T-helper 17 cell (primary cell): ENCODE results near the gene ADIPOQ. TPM values are rescaled to one million over a fixed set of nuclear protein-coding genes. Genes with fewer than 3 reads are reported as not detected.
"Not testable (repeated sequence)": the region's sequence is repeated elsewhere in the genome, so short reads cannot be mapped to it uniquely, and the experiment has no call there.

Experiments used
- ATAC-seq: fragments of 150-1000 bp; cut with Tn5 transposase; 2 replicates; pipeline ENCODE4 v1.10.0; 2021; ENCODE audit warnings: mild to moderate bottlenecking, moderate library complexity
- DNase-seq, 3 donors: peaks; one replicate each; pipeline versions ENCODE4 v3.0.0 to v3.0.0-alpha.2; 2020 to 2021
- H3K9me3 ChIP-seq: one replicate; pipeline ENCODE4 v1.7.0; 2013; ENCODE audit warnings: low read length, mild to moderate bottlenecking; ENCODE audit not compliant: control insufficient read depth, poor library complexity, severe bottlenecking
- H3K27ac Mint-ChIP-seq: one replicate; pipeline ENCODE4 v1.8.0; 2022; ENCODE audit warnings: mild to moderate bottlenecking, moderate library complexity, mixed read lengths
- H3K27me3 Mint-ChIP-seq: one replicate; pipeline ENCODE4 v1.8.0; 2022; ENCODE audit warnings: mixed read lengths
- H3K36me3 Mint-ChIP-seq: one replicate; pipeline ENCODE4 v1.8.0; 2022; ENCODE audit warnings: low read depth, mixed read lengths
- H3K4me1 Mint-ChIP-seq: one replicate; pipeline ENCODE4 v1.8.0; 2022; ENCODE audit warnings: mild to moderate bottlenecking, mixed read lengths
- H3K4me3 Mint-ChIP-seq: one replicate; pipeline ENCODE4 v1.8.0; 2022; ENCODE audit warnings: mild to moderate bottlenecking, moderate library complexity, mixed read lengths
- total RNA-seq, 4 donors: library from RNA in 2 of 4; stranded (reverse) in 2 of 4; gene quantifications; one replicate each; pipeline ENCODE4 v1.2.3 and lab custom pipeline; 2022 to 2026

Gene ADIPOQ
- total RNA-seq (not detected), total RNA-seq (lab: John Stamatoyannopoulos, UW) (0 reads per million in 2 donors)

DNA sequence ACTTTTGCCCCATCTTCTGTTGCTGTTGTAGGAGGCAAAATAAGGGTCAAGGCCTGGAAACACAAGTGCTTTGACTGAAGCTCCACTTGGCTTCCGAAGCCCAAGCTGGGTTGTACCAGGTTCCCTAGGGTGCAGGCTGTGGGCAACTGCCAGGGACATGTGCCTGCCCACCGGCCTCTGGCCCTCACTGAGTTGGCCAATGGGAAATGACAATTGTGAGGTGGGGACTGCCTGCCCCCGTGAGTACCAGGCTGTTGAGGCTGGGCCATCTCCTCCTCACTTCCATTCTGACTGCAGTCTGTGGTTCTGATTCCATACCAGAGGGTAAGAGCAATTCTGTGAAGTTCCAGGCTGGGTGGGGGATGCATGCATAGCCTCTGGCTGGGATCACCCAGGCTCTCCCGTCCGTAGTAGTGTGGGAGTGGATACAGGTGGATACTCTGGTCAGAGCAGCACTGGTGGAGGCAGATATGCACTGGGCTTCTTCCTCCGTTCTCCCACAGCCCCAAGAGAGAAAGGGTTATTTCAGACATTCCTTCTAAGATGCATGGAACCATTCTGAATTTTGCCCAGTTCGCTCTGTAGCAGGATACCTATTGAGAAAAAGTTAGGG, at the start of gene ADIPOQ:
ADIPOQ (plus strand) TSS at position 285 of the 613 bp plus-strand sequence. CDS start 10,349 bp downstream, outside the sequence.
- H3K9me3 ChIP-seq = no peaks in the 10 kb centered on the region
- H3K27ac Mint-ChIP-seq = no peak within 1 kb of the TSS
- peaks cover 5% of the 10 kb centered on the region for H3K4me1 Mint-ChIP-seq
- H3K27me3 Mint-ChIP-seq = peaks cover 38% of the 10 kb centered on the region
- H3K4me3 Mint-ChIP-seq = no peak within 1 kb of the TSS
- ATAC-seq = no peak
- peaks cover 4% of the 10 kb centered on the region for H3K36me3 Mint-ChIP-seq
- DNase-seq = no peak

DNA sequence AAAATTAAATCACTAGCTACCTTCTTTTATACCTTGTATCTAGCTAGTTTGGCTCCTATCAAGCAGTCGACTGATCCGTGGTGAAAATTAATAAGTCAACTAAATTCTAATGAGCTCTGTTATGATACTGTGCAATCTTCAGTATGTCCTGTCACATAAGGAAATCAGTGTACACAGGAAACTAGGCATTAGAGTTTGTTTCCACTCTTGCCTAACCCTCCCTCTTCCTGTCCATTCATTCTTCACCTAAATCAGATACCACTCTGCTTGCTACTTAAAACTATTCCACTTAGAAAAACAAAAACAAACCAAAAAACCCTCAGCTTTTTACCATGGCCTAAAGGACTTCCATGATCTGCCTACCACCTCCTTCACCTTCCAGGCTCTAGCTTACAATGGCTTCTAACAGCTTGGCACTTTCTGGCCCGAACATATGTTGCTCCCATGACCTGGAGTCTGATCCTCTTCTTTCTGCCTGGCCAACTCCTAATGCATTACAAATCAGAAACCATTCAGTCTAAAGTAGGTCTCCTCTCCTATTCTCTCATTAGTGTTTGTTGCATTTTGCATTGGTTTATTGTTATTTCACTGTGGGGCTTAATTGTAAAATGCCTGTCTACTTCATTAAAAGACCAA, 44.2 kb upstream of the ADIPOQ start:
- H3K9me3 ChIP-seq = no peaks in the 10 kb centered on the region
- Mint-ChIP-seq H3K36me3 (no peaks in the 10 kb centered on the region), H3K4me1 (peaks cover 14% of the 10 kb centered on the region), H3K27me3 (no peaks in the 10 kb centered on the region), H3K27ac (no peak overlapping the region), H3K4me3 (peak overlapping the region; percentile 15)
- ATAC-seq (no peak), DNase-seq (no peak)

DNA sequence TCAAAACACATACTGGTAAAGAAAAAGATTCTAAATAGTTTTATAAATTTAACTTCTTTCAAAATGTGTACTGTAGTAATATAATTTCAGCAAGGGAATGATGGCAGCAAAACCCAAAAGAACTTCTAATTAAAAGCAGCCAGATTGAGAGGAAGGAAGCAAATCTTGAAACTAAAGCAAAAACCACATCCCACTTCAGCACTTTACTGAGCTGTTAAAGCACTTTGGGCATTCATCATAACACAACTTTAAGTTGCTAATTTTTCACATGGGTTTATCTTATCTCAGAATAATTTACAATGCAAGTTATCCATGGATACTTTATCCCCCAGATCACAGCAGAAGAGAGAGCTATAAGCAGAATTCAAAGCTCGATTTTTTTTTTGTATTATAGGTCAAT, 42.2 kb upstream of the ADIPOQ start:
- Mint-ChIP-seq H3K27me3 (no peaks in the 10 kb centered on the region), H3K4me3 (no peak overlapping the region), H3K27ac (peak overlapping the region; percentile 60), H3K36me3 (no peaks in the 10 kb centered on the region), H3K4me1 (peaks cover 17% of the 10 kb centered on the region)
- DNase-seq = no peak
- peak; percentile 27 for ATAC-seq
- H3K9me3 ChIP-seq = no peaks in the 10 kb centered on the region

DNA sequence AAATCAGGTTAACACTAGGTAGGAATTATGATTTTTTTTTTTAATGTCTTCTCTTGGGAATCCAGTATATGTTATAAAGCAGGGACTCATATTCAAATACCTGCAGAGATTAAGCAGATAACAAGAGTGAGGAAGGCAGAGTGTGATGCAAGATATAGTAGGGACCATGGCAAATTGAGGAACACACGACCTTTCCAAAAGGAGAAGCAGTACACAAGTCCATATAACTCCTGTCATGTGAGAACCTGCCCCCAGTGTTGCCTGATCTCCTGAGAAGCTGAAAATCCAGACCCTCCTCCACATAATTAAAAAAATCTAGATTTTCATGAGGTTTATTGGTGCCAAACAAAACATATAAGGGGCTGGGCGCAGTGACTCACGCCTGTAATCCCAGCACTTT, 39.8 kb upstream of the ADIPOQ start:
- Mint-ChIP-seq H3K36me3 (no peaks in the 10 kb centered on the region), H3K4me1 (peaks cover 21% of the 10 kb centered on the region), H3K27ac (no peak overlapping the region)

DNA sequence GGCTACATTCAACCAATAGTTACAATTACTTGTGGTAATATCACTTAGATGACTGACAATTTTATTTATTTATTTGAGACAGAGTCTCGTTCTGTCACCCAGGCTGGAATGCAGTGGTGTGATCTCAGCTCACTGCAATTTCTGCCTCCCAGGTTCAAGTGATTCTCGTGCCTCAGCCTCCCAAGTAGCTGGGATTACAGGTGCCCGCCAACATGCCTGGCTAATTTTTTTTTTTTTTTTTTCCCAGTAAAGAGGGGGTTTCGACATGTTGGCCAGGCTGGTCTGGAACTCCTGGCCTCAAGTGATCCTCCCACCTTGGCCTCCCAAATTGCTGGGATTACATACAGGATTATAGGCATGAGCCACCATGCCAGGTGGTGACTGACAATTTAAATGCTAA, 39.1 kb upstream of the ADIPOQ start:
- peaks cover 18% of the 10 kb centered on the region for H3K4me1 Mint-ChIP-seq
- not testable (repeated sequence) for ATAC-seq, H3K36me3 Mint-ChIP-seq, DNase-seq, H3K9me3 ChIP-seq, H3K27ac Mint-ChIP-seq, H3K4me3 Mint-ChIP-seq, H3K27me3 Mint-ChIP-seq

More for the DNA sequence above, 39.8 kb upstream of the ADIPOQ start:
- DNase-seq = no peak
- Mint-ChIP-seq H3K27me3 (no peaks in the 10 kb centered on the region), H3K4me3 (no peak overlapping the region)
- ATAC-seq = no peak
- no peaks in the 10 kb centered on the region for H3K9me3 ChIP-seq

DNA sequence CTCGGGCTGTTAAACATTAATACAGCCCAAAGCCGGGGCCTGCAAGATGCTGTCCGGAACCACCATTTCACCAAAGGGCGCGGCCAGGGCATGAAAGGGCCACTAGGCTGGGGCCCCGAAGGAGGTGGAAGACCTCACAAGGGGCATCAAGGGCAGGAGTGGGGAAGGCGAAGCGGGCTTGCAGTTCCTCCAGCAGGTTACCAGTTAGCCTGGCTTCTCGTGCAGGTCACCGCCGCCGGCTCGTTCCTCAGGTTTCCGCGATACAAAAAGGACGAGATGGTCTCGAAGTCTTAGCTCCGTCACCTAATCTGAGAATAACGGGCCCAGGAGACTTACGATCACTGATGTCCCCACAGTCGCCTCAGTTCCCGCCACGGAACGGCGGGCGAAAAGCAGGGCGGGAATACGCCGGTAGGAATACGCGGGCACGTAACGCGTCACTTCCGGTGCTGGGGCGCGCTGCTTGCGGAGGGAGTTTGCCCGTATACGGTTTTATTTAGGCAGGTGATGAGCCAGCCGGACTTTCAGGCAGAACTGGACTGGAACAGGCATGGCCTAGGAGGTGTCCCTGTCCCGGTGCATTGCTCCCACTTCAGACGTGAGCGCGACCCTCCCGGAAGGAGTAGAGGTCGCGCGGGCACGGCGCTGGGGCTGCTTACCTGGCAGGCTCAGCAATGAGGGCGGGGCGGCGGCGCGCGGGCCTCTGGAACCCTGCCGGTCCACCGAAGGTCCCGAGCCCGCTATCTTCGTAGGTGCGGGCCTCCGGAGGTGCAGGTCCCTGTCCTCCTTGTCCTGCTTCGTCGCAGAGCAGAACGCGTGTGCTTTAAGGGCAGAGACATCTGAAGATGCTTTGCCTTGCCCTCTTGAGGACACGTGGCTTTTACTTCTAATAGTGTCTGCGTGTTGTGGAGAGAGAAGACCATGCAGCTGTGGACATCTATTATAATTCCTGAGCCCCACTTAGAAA, 36.1 kb upstream of the ADIPOQ start, which contains the start of gene RFC4:
RFC4 (minus strand) TSS at position 394 of the 967 bp plus-strand sequence. CDS start 1,769 bp downstream, outside the sequence.
- ATAC-seq = peak; percentile 90
- H3K27ac Mint-ChIP-seq = peak within 1 kb of the TSS; percentile 89

DNA sequence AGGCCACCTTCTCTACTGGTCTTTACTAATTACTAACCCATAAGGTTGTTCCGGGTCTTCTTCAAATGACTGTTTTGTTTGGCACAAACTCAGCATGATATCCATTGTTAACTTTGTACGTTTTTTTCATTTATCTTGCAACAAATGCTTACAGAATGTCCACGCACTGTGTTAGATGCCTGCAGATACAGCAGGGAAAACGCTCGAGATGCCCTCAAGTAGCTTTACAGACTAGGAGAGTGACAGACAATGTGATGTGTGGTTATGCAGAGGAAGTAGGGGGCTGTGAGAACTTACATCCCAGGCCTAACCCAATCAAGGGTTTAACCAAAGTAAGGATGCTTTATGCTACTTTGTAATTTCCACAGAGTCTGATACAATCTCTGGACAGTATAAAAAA, 35.3 kb upstream of the ADIPOQ start:
- Mint-ChIP-seq H3K4me1 (peaks cover 7% of the 10 kb centered on the region), H3K36me3 (no peaks in the 10 kb centered on the region), H3K4me3 (peak overlapping the region; percentile 91), H3K27me3 (no peaks in the 10 kb centered on the region), H3K27ac (peak overlapping the region; percentile 89)
- ATAC-seq = no peak
- no peak for DNase-seq
- no peaks in the 10 kb centered on the region for H3K9me3 ChIP-seq

More for the DNA sequence above, 36.1 kb upstream of the ADIPOQ start, which contains the start of gene RFC4:
- peaks cover 7% of the 10 kb centered on the region for H3K4me1 Mint-ChIP-seq
- H3K27me3 Mint-ChIP-seq = no peaks in the 10 kb centered on the region
- H3K4me3 Mint-ChIP-seq = peak within 1 kb of the TSS; percentile 91
- no peaks in the 10 kb centered on the region for H3K9me3 ChIP-seq
- H3K36me3 Mint-ChIP-seq = no peaks in the 10 kb centered on the region
- peak; percentile 72 to 73 (median 73) for DNase-seq

DNA sequence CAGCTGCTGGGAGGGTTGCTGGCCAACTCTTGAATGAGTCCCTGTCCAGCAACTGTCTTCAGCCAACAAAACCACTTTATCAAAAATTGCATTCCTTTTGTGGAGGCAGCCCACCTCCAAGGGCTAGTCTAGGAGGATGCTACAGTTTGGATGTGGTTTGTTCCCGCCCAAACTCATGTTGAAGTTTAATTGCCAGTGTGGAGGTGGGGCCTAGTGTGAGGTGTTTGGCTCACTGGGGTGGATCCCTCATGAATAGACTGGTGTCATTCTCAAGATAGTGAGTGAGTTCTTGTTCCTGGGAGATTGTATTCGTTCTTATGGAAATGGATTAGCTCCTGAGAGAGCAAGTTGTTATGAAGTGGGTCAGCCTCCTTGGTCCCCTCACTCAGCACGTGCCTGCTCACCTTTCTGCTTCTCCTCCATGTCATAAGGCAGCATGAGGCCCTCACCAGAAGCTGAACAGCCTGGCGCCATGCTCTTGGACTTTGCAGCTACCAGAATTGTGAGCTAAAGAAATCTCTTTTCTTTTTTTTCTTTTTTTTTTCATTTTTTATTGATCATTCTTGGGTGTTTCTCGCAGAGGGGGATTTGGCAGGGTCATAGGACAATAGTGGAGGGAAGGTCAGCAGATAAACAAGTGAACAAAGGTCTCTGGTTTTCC, 32.0 kb upstream of the ADIPOQ start:
- Mint-ChIP-seq H3K36me3 (no peaks in the 10 kb centered on the region), H3K4me3 (no peak overlapping the region), H3K27me3 (no peaks in the 10 kb centered on the region), H3K27ac (no peak overlapping the region), H3K4me1 (peaks cover 4% of the 10 kb centered on the region)
- ATAC-seq (no peak), DNase-seq (no peak)
- H3K9me3 ChIP-seq = no peaks in the 10 kb centered on the region

DNA sequence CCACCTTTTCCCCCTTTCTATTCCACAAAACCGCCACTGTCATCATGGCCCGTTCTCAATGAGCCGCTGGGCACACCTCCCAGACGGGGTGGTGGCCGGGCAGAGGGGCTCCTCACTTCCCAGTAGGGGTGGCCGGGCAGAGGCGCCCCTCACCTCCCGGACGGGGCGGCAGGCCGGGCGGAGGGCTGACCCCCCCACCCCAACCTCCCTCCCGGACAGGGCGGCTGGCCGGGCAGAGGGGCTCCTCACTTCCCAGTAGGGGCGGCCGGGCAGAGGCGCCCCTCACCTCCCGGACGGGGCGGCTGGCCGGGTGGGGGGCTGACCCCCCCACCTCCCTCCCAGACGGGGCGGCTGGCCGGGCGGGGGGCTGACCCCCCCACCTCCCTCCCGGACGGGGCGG, 31.2 kb upstream of the ADIPOQ start:
- not testable (repeated sequence) for H3K4me1 Mint-ChIP-seq, H3K9me3 ChIP-seq, H3K27ac Mint-ChIP-seq, ATAC-seq, H3K36me3 Mint-ChIP-seq, H3K27me3 Mint-ChIP-seq, H3K4me3 Mint-ChIP-seq, DNase-seq

DNA sequence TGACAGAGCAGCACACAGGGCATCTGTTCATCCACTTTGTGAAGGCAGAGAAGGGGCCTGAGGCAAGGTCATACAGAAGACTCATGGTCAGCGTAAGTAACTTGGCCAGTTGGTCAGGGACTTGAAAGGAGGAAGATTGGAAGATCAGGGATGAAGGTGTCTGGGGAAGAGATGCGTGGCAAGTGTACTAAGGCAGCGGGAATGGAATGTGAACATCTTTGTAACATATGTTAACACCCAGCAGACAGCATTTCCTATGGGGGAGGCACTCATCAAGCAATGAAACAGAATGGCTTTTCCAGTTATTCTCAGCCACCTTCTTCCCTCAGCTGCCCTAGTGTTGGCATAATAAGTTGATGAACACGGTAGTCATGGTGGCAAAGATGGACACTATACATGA, 28.4 kb upstream of the ADIPOQ start:
- Mint-ChIP-seq H3K4me1 (no peaks in the 10 kb centered on the region), H3K36me3 (no peaks in the 10 kb centered on the region), H3K27ac (no peak overlapping the region), H3K4me3 (no peak overlapping the region), H3K27me3 (no peaks in the 10 kb centered on the region)
- H3K9me3 ChIP-seq = no peaks in the 10 kb centered on the region
- DNase-seq = no peak
- no peak for ATAC-seq

DNA sequence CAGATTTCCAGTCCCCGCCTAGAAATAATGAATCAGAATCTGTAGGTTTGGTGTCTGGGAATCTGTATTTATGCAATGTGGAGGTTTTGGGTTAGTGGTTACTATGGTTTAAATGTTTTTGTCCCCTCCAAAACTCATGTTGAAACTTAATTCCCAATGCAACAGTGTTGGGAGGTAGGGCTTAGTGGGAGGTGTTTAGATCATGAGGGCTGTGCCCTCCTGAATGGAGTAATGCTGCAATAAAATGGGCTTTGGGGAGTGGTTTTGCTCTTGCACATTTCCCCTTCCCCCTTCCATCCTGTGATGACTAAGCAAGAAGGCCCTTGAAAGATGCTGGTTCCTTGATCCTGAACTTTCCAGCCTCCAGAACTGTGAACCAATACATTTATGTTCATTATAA, 27.1 kb upstream of the ADIPOQ start:
- H3K27me3 Mint-ChIP-seq = no peaks in the 10 kb centered on the region
- no peaks in the 10 kb centered on the region for H3K36me3 Mint-ChIP-seq
- no peak for ATAC-seq
- no peak overlapping the region for H3K4me3 Mint-ChIP-seq
- H3K9me3 ChIP-seq = no peaks in the 10 kb centered on the region
- DNase-seq = no peak
- peaks cover 2% of the 10 kb centered on the region for H3K4me1 Mint-ChIP-seq
- no peak overlapping the region for H3K27ac Mint-ChIP-seq

DNA sequence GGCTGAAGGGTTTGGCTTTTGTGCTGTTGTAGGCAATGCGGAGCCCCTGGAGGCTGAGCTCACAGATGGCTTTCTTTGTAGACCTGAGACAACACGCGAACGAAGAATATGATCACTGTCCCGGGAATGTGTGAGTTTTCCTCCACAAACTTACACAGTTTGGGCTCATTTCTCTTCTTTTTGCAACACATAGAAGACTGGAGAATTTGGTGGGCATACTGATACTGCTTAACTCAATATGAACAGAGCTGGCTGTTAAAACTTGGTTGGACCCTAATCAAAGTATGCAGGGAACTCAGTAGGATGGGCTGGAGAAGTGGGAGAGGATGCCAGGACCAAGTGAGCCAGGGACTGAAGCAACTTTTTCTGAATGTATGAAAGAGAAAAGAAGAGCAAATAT, 24.0 kb upstream of the ADIPOQ start:
- no peak for DNase-seq
- H3K27ac Mint-ChIP-seq = no peak overlapping the region
- H3K36me3 Mint-ChIP-seq = no peaks in the 10 kb centered on the region
- H3K4me1 Mint-ChIP-seq = peaks cover 2% of the 10 kb centered on the region
- no peak for ATAC-seq
- H3K9me3 ChIP-seq = no peaks in the 10 kb centered on the region
- H3K4me3 Mint-ChIP-seq = no peak overlapping the region
- no peaks in the 10 kb centered on the region for H3K27me3 Mint-ChIP-seq

DNA sequence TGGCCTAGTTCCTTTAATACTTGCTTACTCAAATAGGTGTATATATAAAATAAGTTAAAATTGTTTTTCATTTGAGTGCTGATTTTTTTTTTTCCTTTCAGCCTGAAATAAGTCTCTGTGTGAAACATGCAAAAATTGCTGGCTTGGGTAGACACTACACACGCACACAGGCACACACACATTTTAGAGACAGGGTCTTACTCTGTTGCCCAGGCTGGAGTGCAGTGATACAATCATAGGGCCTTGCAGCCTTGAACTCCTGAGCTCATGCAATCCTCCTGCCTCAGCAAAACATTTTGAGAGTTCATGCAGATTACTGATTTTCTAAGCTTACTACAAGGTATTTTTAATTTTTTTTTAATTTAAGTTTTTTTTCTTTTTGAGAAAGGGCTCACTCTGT, 23.6 kb upstream of the ADIPOQ start:
- no peak overlapping the region for H3K4me3 Mint-ChIP-seq
- no peaks in the 10 kb centered on the region for H3K36me3 Mint-ChIP-seq
- H3K27ac Mint-ChIP-seq = no peak overlapping the region
- no peaks in the 10 kb centered on the region for H3K27me3 Mint-ChIP-seq
- ATAC-seq = no peak
- H3K4me1 Mint-ChIP-seq = peaks cover 3% of the 10 kb centered on the region
- no peak for DNase-seq
- no peaks in the 10 kb centered on the region for H3K9me3 ChIP-seq
